B cell (primary cell): ENCODE data around the gene TUT1.

Source experiments
- CTCF ChIP-seq: fragments of 200-600 bp; IDR thresholded peaks from one replicate; pipeline ENCODE4 v1.8.0; 2022; ENCODE audit warnings: antibody characterized with exemption, mild to moderate bottlenecking
- EZH2 ChIP-seq: IDR thresholded peaks from 2 replicates; pipeline ENCODE4 v1.6.1; 2012; ENCODE audit warnings: borderline replicate concordance, low read depth, mild to moderate bottlenecking, moderate library complexity, low read length; ENCODE audit not compliant: insufficient read depth, poor library complexity, severe bottlenecking

GRCh38 chr11:62627713-62628112, 36.4 kb upstream of the TUT1 start:
- no peak for TF ChIP-seq CTCF
- TF ChIP-seq EZH2 = no peak
